Measurements from ENCODE around the gene PLA2G4D.

DNA sequence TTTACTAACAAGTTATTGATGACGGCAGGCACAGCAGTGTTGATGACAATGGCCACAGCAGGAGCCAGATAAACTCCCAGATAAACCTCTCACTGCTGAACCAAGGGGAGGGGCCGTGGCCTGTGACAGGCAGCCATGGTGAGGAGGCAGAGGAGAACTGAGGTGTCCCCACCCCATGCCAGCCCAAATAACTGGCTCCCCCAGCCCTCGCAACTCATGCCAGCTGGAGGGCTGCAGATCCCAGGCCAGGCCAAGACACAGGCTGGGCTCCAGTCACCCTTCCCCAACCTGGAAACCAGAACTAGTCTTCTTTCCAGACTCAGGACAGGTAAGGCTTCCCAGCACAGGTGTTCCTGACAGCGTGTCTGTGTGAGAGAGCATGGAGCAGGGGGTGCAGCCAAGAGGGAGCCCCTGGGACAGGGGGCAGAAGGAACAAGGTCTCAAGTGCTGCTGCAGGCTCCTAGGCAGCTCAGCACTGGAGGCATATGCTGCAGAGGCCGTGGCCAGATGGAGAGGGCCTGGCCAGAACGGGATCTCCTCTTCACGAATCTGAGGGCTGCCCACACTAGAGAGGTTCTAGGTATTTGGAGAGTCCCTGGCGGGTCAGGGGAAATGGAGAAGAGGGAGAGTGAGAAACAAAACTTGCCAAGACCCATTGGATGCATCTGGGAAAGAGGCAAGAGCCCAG is 46.2 kb upstream of the PLA2G4D start:
- TF ChIP-seq, protein P1, sequence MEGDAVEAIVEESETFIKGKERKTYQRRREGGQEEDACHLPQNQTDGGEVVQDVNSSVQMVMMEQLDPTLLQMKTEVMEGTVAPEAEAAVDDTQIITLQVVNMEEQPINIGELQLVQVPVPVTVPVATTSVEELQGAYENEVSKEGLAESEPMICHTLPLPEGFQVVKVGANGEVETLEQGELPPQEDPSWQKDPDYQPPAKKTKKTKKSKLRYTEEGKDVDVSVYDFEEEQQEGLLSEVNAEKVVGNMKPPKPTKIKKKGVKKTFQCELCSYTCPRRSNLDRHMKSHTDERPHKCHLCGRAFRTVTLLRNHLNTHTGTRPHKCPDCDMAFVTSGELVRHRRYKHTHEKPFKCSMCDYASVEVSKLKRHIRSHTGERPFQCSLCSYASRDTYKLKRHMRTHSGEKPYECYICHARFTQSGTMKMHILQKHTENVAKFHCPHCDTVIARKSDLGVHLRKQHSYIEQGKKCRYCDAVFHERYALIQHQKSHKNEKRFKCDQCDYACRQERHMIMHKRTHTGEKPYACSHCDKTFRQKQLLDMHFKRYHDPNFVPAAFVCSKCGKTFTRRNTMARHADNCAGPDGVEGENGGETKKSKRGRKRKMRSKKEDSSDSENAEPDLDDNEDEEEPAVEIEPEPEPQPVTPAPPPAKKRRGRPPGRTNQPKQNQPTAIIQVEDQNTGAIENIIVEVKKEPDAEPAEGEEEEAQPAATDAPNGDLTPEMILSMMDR (IDR thresholded peaks at IDR 0.05), result no peak
- TF ChIP-seq TCF7L2 (IDR thresholded peaks at IDR 0.05; ENCODE audit: low read depth, low read length), result no peak
